WTC11 (cell line): Measurements from ENCODE around the gene ZNF280D.

Source experiments
- ATF2 ChIP-seq: sonication (generic); formaldehyde crosslinking; IDR thresholded peaks from 2 replicates; pipeline ENCODE4 v1.8.1; 2022; ENCODE audit warnings: low read depth, missing genetic modification reagents, borderline replicate concordance
- CTCF ChIP-seq: fragments of 200-600 bp; IDR thresholded peaks from 2 replicates; pipeline ENCODE4 v1.8.0; 2022; ENCODE audit warnings: antibody characterized with exemption
- ELF4 ChIP-seq: sonication (generic); formaldehyde crosslinking; IDR thresholded peaks from 2 replicates; pipeline ENCODE4 v1.8.1; 2022; ENCODE audit warnings: low read depth, mild to moderate bottlenecking, moderate library complexity, missing genetic modification reagents
- FOXJ3 ChIP-seq: sonication (generic); formaldehyde crosslinking; IDR thresholded peaks from 2 replicates; pipeline ENCODE4 v1.9.0; 2021; ENCODE audit warnings: missing genetic modification reagents, mild to moderate bottlenecking, borderline replicate concordance
- SMAD4 ChIP-seq: sonication (generic); formaldehyde crosslinking; IDR thresholded peaks from 2 replicates; pipeline ENCODE4 v1.8.0; 2022; ENCODE audit warnings: mild to moderate bottlenecking, missing genetic modification reagents
- ZBTB21 ChIP-seq: sonication (generic); formaldehyde crosslinking; IDR thresholded peaks from 2 replicates; pipeline ENCODE4 v1.8.1; 2023; ENCODE audit warnings: mild to moderate bottlenecking, missing genetic modification reagents, borderline replicate concordance
- ZNF121 ChIP-seq: sonication (generic); formaldehyde crosslinking; IDR thresholded peaks from 2 replicates; pipeline ENCODE4 v1.8.0; 2023; ENCODE audit warnings: missing genetic modification reagents
- ZNF416 ChIP-seq: fragments of 250-450 bp; sonication (Bioruptor Pico); IDR thresholded peaks from 2 replicates; pipeline ENCODE4 v1.9.0; 2021; ENCODE audit warnings: mild to moderate bottlenecking, inconsistent platforms
- TF ChIP-seq, protein P1 (sequence below): sonication (generic); formaldehyde crosslinking; IDR thresholded peaks from 2 replicates; pipeline ENCODE4 v1.8.1; 2023; ENCODE audit warnings: mild to moderate bottlenecking, missing genetic modification reagents, moderate library complexity
- TF ChIP-seq, protein P2 (sequence below): sonication (generic); formaldehyde crosslinking; IDR thresholded peaks from 2 replicates; pipeline ENCODE4 v1.8.1; 2023; ENCODE audit warnings: mild to moderate bottlenecking, moderate library complexity, missing genetic modification reagents
- TF ChIP-seq, protein P3 (sequence below): sonication (generic); formaldehyde crosslinking; IDR thresholded peaks from 2 replicates; pipeline ENCODE4 v1.8.1; 2023; ENCODE audit warnings: mild to moderate bottlenecking, missing genetic modification reagents

DNA sequence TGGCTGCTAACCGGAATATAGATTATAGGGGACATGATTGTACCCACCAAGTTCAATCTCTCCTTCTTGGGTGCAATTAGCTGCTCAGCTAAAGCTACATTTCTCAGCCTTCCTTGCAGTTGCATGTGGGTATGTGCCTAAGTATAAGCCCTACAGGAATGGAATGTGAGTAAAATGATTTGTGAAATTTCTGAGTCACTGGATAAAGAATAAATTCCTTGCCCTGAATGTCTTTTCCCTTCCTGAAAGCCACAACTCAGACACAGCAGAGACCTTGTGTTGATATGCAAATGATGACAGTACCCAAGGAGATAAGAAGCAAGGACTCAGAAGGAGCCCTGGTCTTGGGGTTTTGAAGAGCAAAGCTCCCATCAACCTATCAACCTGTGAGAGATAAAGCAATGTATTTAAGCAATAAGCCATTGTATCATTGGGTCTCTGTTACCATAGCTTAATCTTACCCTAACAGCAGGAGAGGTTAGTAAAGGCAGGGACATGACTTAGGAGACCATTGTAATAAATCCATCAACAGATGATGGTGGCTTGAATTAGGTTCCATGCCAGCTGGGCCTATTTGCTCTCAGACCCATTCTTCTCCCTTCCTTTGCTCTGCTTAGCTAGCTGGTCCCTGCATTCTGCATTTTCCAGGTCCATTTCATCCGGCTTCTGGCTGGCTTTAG lies 25.6 kb upstream of the ZNF280D start:
- TF ChIP-seq, protein P1, sequence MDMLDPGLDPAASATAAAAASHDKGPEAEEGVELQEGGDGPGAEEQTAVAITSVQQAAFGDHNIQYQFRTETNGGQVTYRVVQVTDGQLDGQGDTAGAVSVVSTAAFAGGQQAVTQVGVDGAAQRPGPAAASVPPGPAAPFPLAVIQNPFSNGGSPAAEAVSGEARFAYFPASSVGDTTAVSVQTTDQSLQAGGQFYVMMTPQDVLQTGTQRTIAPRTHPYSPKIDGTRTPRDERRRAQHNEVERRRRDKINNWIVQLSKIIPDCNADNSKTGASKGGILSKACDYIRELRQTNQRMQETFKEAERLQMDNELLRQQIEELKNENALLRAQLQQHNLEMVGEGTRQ (CRISPR knock-in tag), result no peak
- TF ChIP-seq CTCF, result no peak
- no peak for TF ChIP-seq ATF2 (CRISPR knock-in tag)
- TF ChIP-seq, protein P2, sequence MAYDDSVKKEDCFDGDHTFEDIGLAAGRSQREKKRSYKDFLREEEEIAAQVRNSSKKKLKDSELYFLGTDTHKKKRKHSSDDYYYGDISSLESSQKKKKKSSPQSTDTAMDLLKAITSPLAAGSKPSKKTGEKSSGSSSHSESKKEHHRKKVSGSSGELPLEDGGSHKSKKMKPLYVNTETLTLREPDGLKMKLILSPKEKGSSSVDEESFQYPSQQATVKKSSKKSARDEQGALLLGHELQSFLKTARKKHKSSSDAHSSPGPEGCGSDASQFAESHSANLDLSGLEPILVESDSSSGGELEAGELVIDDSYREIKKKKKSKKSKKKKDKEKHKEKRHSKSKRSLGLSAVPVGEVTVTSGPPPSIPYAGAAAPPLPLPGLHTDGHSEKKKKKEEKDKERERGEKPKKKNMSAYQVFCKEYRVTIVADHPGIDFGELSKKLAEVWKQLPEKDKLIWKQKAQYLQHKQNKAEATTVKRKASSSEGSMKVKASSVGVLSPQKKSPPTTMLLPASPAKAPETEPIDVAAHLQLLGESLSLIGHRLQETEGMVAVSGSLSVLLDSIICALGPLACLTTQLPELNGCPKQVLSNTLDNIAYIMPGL (CRISPR knock-in tag), result no peak
- TF ChIP-seq ELF4, result no peak
- no peak for TF ChIP-seq SMAD4 (CRISPR knock-in tag)
- no peak for TF ChIP-seq ZNF416 (CRISPR knock-in tag)
- no peak for TF ChIP-seq ZBTB21 (CRISPR knock-in tag)
- TF ChIP-seq ZNF121 (CRISPR knock-in tag), result no peak
- TF ChIP-seq, protein P3, sequence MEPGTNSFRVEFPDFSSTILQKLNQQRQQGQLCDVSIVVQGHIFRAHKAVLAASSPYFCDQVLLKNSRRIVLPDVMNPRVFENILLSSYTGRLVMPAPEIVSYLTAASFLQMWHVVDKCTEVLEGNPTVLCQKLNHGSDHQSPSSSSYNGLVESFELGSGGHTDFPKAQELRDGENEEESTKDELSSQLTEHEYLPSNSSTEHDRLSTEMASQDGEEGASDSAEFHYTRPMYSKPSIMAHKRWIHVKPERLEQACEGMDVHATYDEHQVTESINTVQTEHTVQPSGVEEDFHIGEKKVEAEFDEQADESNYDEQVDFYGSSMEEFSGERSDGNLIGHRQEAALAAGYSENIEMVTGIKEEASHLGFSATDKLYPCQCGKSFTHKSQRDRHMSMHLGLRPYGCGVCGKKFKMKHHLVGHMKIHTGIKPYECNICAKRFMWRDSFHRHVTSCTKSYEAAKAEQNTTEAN (CRISPR knock-in tag), result no peak
- TF ChIP-seq FOXJ3, result no peak
